IMR-90 (cell line): ENCODE results near the gene COL18A1. TPM values are rescaled to one million over a fixed set of nuclear protein-coding genes. Genes with fewer than 3 reads are reported as not detected.

Experiments used
- ATAC-seq: fragments of 200-7000 bp; cut with Tn5 transposase; 2 replicates; pipeline ENCODE4 v1.9.1; 2020; ENCODE audit warnings: low read depth, mild to moderate bottlenecking, moderate library complexity
- BruUV-seq: library from RNA; stranded (reverse); fragments of 400-500 nt; replicated peaks from 2 replicates; lab custom pipeline; 2021; lab: Mats Ljungman, UMichigan
- CTCF ChIA-PET: fragments of 300-600 bp; formaldehyde crosslinking; extraction: SDS; loops from one replicate; lab custom pipeline; 2021; ENCODE audit warnings: antibody characterized with exemption; lab: Yijun Ruan, JAX
- POLR2A ChIA-PET: fragments of 300-600 bp; sonication (Branson Sonifier 250); formaldehyde crosslinking; loops from one replicate; lab custom pipeline; 2022; ENCODE audit warnings: antibody characterized with exemption; ENCODE audit not compliant: unreplicated experiment; lab: Charles Lee
- DNase-seq: peaks from one replicate; pipeline ENCODE4 v3.0.0; 2013
- H2AFZ ChIP-seq: replicated peaks from 2 replicates; pipeline ENCODE3; 2013; ENCODE audit warnings: low read length, mild to moderate bottlenecking; ENCODE audit not compliant: poor library complexity
- H2AK5ac ChIP-seq: 2 replicates; pipeline ENCODE4 v1.6.1; 2013; ENCODE audit warnings: low read depth, low read length, inconsistent platforms
- H2AK9ac ChIP-seq: replicated peaks from 2 replicates; pipeline ENCODE3; 2013; ENCODE audit warnings: mild to moderate bottlenecking, low read depth, low read length, moderate library complexity; ENCODE audit not compliant: poor library complexity
- H2BK120ac ChIP-seq: 2 replicates; pipeline ENCODE4 v1.6.1; 2013; ENCODE audit warnings: low read depth, low read length, inconsistent platforms
- H2BK15ac ChIP-seq: 3 replicates; pipeline ENCODE4 v1.6.1; 2013; ENCODE audit warnings: low read depth, low read length, inconsistent platforms
- H2BK20ac ChIP-seq: 2 replicates; pipeline ENCODE4 v1.6.1; 2013; ENCODE audit warnings: low read depth, mild to moderate bottlenecking, inconsistent platforms, low read length, moderate library complexity
- H2BK5ac ChIP-seq: 2 replicates; pipeline ENCODE4 v1.6.1; 2013; ENCODE audit warnings: mild to moderate bottlenecking, low read depth, low read length, inconsistent platforms; ENCODE audit not compliant: poor library complexity, severe bottlenecking
- H3K14ac ChIP-seq: replicated peaks from 2 replicates; pipeline ENCODE4 v1.6.1; 2013; ENCODE audit warnings: low read depth, low read length, inconsistent platforms
- H3K18ac ChIP-seq: 2 replicates; pipeline ENCODE4 v1.6.1; 2013; ENCODE audit warnings: low read depth, low read length, control low read depth
- H3K23ac ChIP-seq: 2 replicates; pipeline ENCODE4 v1.6.1; 2013; ENCODE audit warnings: low read depth, low read length, inconsistent platforms
- H3K27ac ChIP-seq: 2 replicates; pipeline ENCODE4 v1.5.1; 2013; ENCODE audit warnings: mild to moderate bottlenecking, control low read depth, low read length; ENCODE audit not compliant: insufficient read depth
- H3K27me3 ChIP-seq: 2 replicates; pipeline ENCODE4 v1.6.1; 2013; ENCODE audit warnings: low read length; ENCODE audit not compliant: control insufficient read depth, insufficient read depth
- H3K36me3 ChIP-seq: 2 replicates; pipeline ENCODE4 v1.6.1; 2013; ENCODE audit warnings: low read length, mixed read lengths; ENCODE audit not compliant: control insufficient read depth, insufficient read depth
- H3K4ac ChIP-seq: 2 replicates; pipeline ENCODE4 v1.6.1; 2013; ENCODE audit warnings: low read depth, low read length, inconsistent platforms
- H3K4me1 ChIP-seq: 2 replicates; pipeline ENCODE4 v1.6.1; 2013; ENCODE audit warnings: low read length, mixed read lengths; ENCODE audit not compliant: control insufficient read depth, insufficient read depth
- H3K4me2 ChIP-seq: 2 replicates; pipeline ENCODE4 v1.6.1; 2013; ENCODE audit warnings: low read depth, mild to moderate bottlenecking, control low read depth, low read length, moderate library complexity
- H3K4me3 ChIP-seq: 2 replicates; pipeline ENCODE4 v1.5.1; 2013; ENCODE audit warnings: low read depth, mild to moderate bottlenecking, control low read depth, low read length, moderate library complexity; ENCODE audit not compliant: insufficient read depth
- H3K56ac ChIP-seq: 2 replicates; pipeline ENCODE4 v1.6.1; 2013; ENCODE audit warnings: low read length, inconsistent platforms; ENCODE audit not compliant: insufficient read depth; ENCODE audit errors: extremely low read depth
- H3K79me1 ChIP-seq, 2 experiments: 2 replicates each; pipeline ENCODE4 v1.6.1; 2013; ENCODE audit warnings: low read length in 2 of 2, inconsistent platforms in 1 of 2, low read depth in 1 of 2
- H3K9ac ChIP-seq: 2 replicates; pipeline ENCODE4 v1.6.1; 2013; ENCODE audit warnings: low read depth, low read length, control low read depth
- H3K9me1 ChIP-seq: 2 replicates; pipeline ENCODE4 v1.6.1; 2013; ENCODE audit warnings: low read length, inconsistent platforms; ENCODE audit not compliant: insufficient read depth
- H3K9me3 ChIP-seq: 2 replicates; pipeline ENCODE4 v1.6.1; 2013; ENCODE audit warnings: low read length; ENCODE audit not compliant: control insufficient read depth, insufficient read depth
- H4K20me1 ChIP-seq: 2 replicates; pipeline ENCODE4 v1.6.1; 2013; ENCODE audit warnings: low read length, inconsistent platforms; ENCODE audit not compliant: insufficient read depth
- H4K5ac ChIP-seq: 2 replicates; pipeline ENCODE4 v1.6.1; 2013; ENCODE audit warnings: mild to moderate bottlenecking, low read depth, low read length, control low read depth
- H4K8ac ChIP-seq, 2 experiments: 2 replicates each; pipeline ENCODE4 v1.6.1; 2013; ENCODE audit warnings: low read depth in 2 of 2, low read length in 2 of 2, control low read depth in 1 of 2, inconsistent platforms in 1 of 2
- H4K91ac ChIP-seq: 2 replicates; pipeline ENCODE4 v1.6.1; 2013; ENCODE audit warnings: low read depth, low read length, inconsistent platforms; ENCODE audit not compliant: insufficient read depth
- FOS ChIP-seq: fragments of 150-350 bp; IDR thresholded peaks from 2 replicates; pipeline ENCODE4 v1.6.1; 2016; ENCODE audit warnings: low read depth, low read length
- MAZ ChIP-seq: IDR thresholded peaks from 2 replicates; pipeline ENCODE4 v1.6.1; 2012; ENCODE audit warnings: low read depth, mild to moderate bottlenecking, low read length, improper control_type of control experiment, moderate library complexity, borderline replicate concordance
- NFE2L2 ChIP-seq: fragments of 150-350 bp; IDR thresholded peaks from 2 replicates; pipeline ENCODE4 v1.6.1; 2016; ENCODE audit warnings: low read depth, mild to moderate bottlenecking, low read length
- RAD21 ChIP-seq: IDR thresholded peaks from 2 replicates; pipeline ENCODE4 v1.6.1; 2012; ENCODE audit warnings: low read length, improper control_type of control experiment
- SMC3 ChIP-seq: fragments of 150-350 bp; IDR thresholded peaks from 2 replicates; pipeline ENCODE4 v1.6.1; 2016; ENCODE audit warnings: low read depth, mild to moderate bottlenecking, antibody characterized with exemption, low read length, moderate library complexity
- WGBS, 2 experiments: methylation state at CpG; one replicate each; pipeline versions ENCODE4 v1.1.5 to v1.1.7; 2013; ENCODE audit warnings: missing lambda C conversion rate in 2 of 2; ENCODE audit not compliant: insufficient read length in 1 of 2; ENCODE audit errors: extremely low coverage in 2 of 2; 5-methylcytosine and 5-hydroxymethylcytosine counted together
- dilution Hi-C: fragments of 300-500 bp; cut with HindIII; formaldehyde crosslinking; loops from one replicate; pipeline ENCODE4 v1.14.3; 2018; ENCODE audit warnings: low sequenced_read_pairs; ENCODE audit not compliant: unreplicated experiment
- in situ Hi-C: fragments of 300-500 bp; cut with MboI; formaldehyde crosslinking; loops from 3 replicates; pipeline ENCODE4 v1.14.3; 2019; ENCODE audit warnings: low sequenced_read_pairs, inconsistent platforms, mixed read lengths
- intact Hi-C: fragments of 100-400 bp; cut with micrococcal nuclease; formaldehyde crosslinking; loops from 2 replicates; pipeline ENCODE4 v1.10.0; 2022
- polyA plus RNA-seq, 3 experiments: library from polyadenylated mRNA; depleted of rRNA; stranded (reverse); fragments of >200 nt; gene quantifications; 2 replicates each; pipeline ENCODE4 v1.2.3, GENCODE V29; 2012; ENCODE audit warnings: low replicate concordance in 1 of 3
- total RNA-seq: library from RNA; depleted of rRNA; stranded (reverse); fragments of >200 nt; gene quantifications from 2 replicates; pipeline ENCODE4 v1.2.3, GENCODE V29; 2012
- TF ChIP-seq, protein P1 (sequence below): fragments of 150-350 bp; IDR thresholded peaks from 2 replicates; pipeline ENCODE4 v1.6.1; 2016; ENCODE audit warnings: low read depth, mild to moderate bottlenecking, low read length, moderate library complexity, borderline replicate concordance

Gene COL18A1
- total and polyA plus RNA-seq, 2 of the 4 experiments (the other 2 are of a cell fraction): 4.3 to 46.7 TPM

DNA sequence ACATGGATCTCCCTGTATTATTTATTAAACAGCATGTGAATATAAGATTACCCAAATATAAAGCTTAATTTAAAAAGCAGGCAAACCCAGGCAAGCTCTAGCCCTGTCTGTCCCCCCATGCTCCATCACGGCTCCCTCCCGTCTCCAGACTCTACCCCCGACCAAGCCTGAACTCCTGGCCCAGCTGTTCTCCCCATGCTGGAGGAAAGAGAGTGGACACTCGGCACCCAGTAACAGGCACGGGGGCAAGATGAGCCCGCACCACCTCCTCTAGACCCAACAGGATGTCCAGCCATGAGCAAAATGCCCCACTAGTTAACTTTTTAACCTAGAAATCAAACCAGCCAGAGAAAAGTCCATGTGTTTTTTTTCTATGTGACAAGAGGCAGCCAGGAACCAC is 118.0 kb downstream of the COL18A1 start:
- Histone ChIP-seq H3K18ac (no peak overlapping the region), H2BK15ac (no peak overlapping the region), H3K56ac (no peak overlapping the region), H4K8ac (no peak overlapping the region), H2BK120ac (no peak overlapping the region), H3K4me3 (no peak overlapping the region), H2BK5ac (no peak overlapping the region), H3K79me1 (peaks cover 0 to 2% of the 10 kb centered on the region in 2 experiments; a peak in 1 of 4 replicates), H3K27ac (no peak overlapping the region), H3K9me1 (no peaks in the 10 kb centered on the region), H3K14ac (no peak overlapping the region), H3K9ac (no peak overlapping the region), H3K4me2 (no peak overlapping the region), H4K5ac (no peak overlapping the region), H3K23ac (no peak overlapping the region), H3K4me1 (no peaks in the 10 kb centered on the region), H2AK5ac (no peak overlapping the region), H2AFZ (no peak overlapping the region), H3K36me3 (peaks cover 8% of the 10 kb centered on the region), H3K27me3 (no peaks in the 10 kb centered on the region), H2AK9ac (no peak overlapping the region), H4K20me1 (no peaks in the 10 kb centered on the region), H3K9me3 (peaks cover 14% of the 10 kb centered on the region), H2BK20ac (no peak overlapping the region), H3K4ac (no peak overlapping the region), H4K91ac (no peak overlapping the region)
- WGBS, 2 experiments: 80% methylated on average over 1 of the region's 6 CpGs; no CpG with 5 or more reads in 1 of the 2 experiments
- POLR2A ChIA-PET: no interaction called here
- ATAC-seq (no peak), DNase-seq (no peak)
- TF ChIP-seq SMC3 (no peak), MAZ (no peak), FOS (no peak), NFE2L2 (no peak), RAD21 (no peak)
- TF ChIP-seq, protein P1, sequence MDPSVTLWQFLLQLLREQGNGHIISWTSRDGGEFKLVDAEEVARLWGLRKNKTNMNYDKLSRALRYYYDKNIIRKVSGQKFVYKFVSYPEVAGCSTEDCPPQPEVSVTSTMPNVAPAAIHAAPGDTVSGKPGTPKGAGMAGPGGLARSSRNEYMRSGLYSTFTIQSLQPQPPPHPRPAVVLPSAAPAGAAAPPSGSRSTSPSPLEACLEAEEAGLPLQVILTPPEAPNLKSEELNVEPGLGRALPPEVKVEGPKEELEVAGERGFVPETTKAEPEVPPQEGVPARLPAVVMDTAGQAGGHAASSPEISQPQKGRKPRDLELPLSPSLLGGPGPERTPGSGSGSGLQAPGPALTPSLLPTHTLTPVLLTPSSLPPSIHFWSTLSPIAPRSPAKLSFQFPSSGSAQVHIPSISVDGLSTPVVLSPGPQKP: no peak
- dilution Hi-C loops: no loop called here
- intact Hi-C loops: no loop called here
- no TSS peak for BruUV-seq
- CTCF ChIA-PET: no interaction called here
- in situ Hi-C loops: no loop called here
